GM18907 (cell line): ENCODE results near the gene OR4D1.

Source experiments
- ATAC-seq: cut with Tn5 transposase; IDR thresholded peaks from one replicate; pipeline ENCODE4 v1.9.1; 2021; ENCODE audit warnings: mild to moderate bottlenecking, moderate library complexity; ENCODE audit not compliant: unreplicated experiment

OR4D1 gene

GRCh38 chr17:58153046-58153445 lies 4.9 kb downstream of the OR4D1 start:
- ATAC-seq = no peak

GRCh38 chr17:58153671-58154070 lies 5.5 kb downstream of the OR4D1 start:
- no peak for ATAC-seq

GRCh38 chr17:58156839-58157803 lies 8.9 kb downstream of the OR4D1 start:
- no peak for ATAC-seq

- no peak for ATAC-seq
These were observed 10.0 kb downstream of the OR4D1 start for GRCh38 chr17:58158181-58158580.

DNA sequence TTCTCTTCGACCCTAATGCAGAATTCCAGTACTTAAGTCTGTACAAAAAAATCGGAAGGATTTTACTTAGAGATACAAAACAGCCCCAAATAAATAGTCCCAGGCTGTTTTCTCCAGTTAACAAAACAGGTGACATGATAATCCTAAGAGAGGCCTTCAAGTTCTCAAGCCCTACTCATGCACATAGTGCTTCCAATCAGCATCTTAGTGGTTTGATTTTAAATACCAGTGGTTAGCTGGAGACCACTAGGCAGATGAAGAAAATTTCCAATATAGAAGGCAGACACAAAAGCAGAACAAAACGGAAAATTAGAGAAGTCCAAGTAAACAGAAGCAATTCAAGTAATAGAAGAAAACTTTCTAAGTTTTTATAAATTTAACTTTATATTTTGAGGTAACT lies 13.4 kb downstream of the OR4D1 start:
- no peak for ATAC-seq

- no peak for ATAC-seq
These were observed 17.8 kb downstream of the OR4D1 start for GRCh38 chr17:58165981-58166380.

GRCh38 chr17:58166682-58167081 lies 18.5 kb downstream of the OR4D1 start, which contains the start of gene OR4D2:
Gene OR4D2, plus strand, starts transcription at chr17:58166982. Its CDS starts 2,674 bp downstream, at chr17:58169656.
- ATAC-seq = no peak

DNA sequence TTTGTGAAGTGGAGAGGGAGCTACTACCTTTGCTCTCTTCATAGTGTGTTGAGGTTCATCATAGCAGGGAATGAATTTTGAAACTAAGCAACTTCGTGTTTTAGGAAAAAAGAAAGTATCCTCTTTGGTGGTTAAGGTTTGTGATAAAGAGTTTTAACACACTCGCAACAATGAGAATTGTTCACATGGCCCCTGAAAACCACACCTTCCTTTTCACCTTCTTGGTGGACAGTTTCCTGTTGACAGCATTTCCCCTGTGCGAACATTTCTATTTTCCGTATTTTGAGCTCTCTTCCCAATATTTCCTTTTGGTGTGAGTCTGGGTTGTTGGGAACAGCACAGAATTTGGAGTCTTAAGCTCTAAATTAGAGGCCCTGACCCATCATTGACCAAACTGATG lies 22.4 kb downstream of the OR4D1 start:
- no peak for ATAC-seq

GRCh38 chr17:58172369-58173071 lies 24.3 kb downstream of the OR4D1 start:
- no peak for ATAC-seq

GRCh38 chr17:58174871-58175270 lies 26.7 kb downstream of the OR4D1 start:
- no peak for ATAC-seq

DNA sequence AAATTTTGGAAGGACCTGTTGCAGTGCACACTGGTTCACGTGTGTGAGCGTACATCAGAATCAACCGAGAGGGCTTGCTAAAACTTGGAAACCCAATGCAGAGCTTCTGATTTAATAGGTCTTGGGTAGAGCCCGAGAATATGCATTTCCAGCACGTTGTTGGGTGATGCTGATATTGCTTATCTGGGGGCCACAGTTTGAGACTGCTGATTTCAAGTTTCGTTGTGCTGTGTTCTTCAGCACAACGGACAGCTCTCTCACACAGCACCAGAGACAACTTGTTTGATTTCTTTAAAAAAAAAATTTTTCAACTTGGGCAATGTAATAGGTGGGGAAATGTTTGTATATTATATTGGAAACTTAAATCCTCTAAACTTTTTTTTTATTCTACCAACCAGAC lies 28.0 kb downstream of the OR4D1 start:
- ATAC-seq = no peak

- ATAC-seq = no peak
These were observed 33.6 kb downstream of the OR4D1 start for GRCh38 chr17:58181796-58182195.

DNA sequence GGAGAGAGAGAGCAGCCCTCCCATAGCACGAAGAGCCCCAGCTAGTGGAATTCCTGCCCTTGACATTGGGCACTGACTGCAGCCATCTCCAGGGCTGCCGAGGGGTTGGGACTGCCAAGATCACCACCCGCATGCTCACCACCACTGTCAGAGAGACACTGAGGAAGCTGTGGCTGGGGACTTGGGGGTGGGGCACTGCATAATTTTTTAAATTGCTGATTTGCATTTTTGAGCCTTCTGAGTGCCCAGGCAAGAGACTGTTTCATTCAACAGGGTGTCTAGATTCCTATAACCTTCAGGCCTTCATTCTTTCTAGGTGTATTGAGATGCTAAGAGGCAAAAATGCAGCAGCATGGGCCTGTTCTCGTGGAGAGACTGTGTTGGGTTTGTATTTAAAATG lies 35.3 kb downstream of the OR4D1 start:
- no peak for ATAC-seq

GRCh38 chr17:58184308-58184985 lies 36.3 kb downstream of the OR4D1 start:
- ATAC-seq = no peak

GRCh38 chr17:58184986-58185761 lies 37.0 kb downstream of the OR4D1 start:
- no peak for ATAC-seq

DNA sequence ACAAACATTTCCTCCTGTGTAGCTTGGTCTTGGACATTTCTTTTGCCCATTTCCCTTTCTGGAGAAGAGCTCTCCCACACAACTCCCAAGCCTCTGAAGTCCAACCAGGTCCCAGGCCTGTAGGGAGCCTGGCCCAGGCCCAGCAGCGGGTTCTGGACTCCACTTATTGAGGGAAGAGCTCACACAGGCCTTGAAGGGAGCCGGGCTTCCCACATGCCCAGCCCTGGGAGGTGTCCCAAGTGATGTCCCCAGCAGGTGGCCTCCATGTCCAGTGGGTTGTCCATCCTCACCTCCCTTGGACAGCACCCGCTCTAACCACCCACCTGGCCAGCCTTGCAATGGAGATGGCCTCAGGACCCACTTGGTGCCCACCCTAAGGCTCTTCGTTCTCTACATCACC lies 38.4 kb downstream of the OR4D1 start:
- no peak for ATAC-seq

GRCh38 chr17:58187063-58187462 lies 38.9 kb downstream of the OR4D1 start:
- ATAC-seq = no peak

DNA sequence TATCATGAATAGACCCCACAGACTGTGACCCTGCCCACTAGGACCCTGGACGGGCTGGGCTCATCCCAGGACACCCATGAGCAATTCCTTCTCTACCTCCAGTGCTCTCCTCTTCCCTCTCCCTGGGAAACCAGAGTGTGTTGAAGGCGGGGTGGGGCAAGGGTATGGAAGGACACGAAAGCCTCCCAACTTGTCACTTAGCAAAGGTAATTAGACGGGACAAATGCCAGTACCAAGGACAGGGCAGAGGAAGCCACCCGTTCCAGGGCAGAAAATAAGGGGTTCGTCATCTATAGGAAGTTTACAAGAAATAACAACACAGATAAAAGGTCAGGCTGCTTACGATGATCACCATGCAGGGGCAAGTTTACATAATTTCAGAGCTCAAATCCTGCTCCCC lies 39.5 kb downstream of the OR4D1 start:
- no peak for ATAC-seq

- no peak for ATAC-seq
These were observed 41.4 kb downstream of the OR4D1 start for GRCh38 chr17:58189436-58190146.
